Measurements from ENCODE around the gene OR1F1.
A peak's percentile ranks its signal among the peaks of the same experiment; 100 is the strongest.

The OR1F1 gene

GRCh38 chr16:3188675-3188924 is 596 bp downstream of the OR1F1 start:
- peak overlapping the region; percentile 61 to 92 for H3K4me3 ChIP-seq (ENCODE audit: low read length in 2 of 2)
- H3K9ac ChIP-seq (ENCODE audit: low read depth, low read length, poor library complexity) = peak overlapping the region; percentile 61
- no peak overlapping the region for H2BK12ac ChIP-seq (ENCODE audit: low read length)
- no peaks in the 10 kb centered on the region for H3K36me3 ChIP-seq (replicated peaks in 1 of 2; ENCODE audit: control insufficient read depth in 2 of 2, insufficient read depth in 2 of 2, low read length in 2 of 2)
- H4K91ac ChIP-seq (ENCODE audit: low read depth, low read length, poor library complexity) = no peak overlapping the region
- H3K4me2 ChIP-seq (ENCODE audit: insufficient read depth, low read length, poor library complexity, severe bottlenecking) = peak overlapping the region; percentile 93
- H3K14ac ChIP-seq (ENCODE audit: low read length) = peak overlapping the region; percentile 14
- peak overlapping the region; percentile 60 for H2AK5ac ChIP-seq (ENCODE audit: low read depth, low read length)
- H3K9me3 ChIP-seq (replicated peaks in 1 of 2; ENCODE audit: control insufficient read depth in 2 of 2, insufficient read depth in 1 of 2, low read depth in 1 of 2, low read length in 2 of 2) = peaks cover 0 to 2% of the 10 kb centered on the region in 2 donors
- no peak overlapping the region for H3K4ac ChIP-seq (ENCODE audit: low read length)
- peak overlapping the region; percentile 32 for H2BK5ac ChIP-seq (ENCODE audit: low read length)
- no peak for DNase-seq (ENCODE audit: low spot score)
- peak overlapping the region; percentile 22 for H3K23ac ChIP-seq (ENCODE audit: low read depth, low read length, poor library complexity)
- H3K4me1 ChIP-seq (ENCODE audit: control insufficient read depth in 2 of 2, insufficient read depth in 1 of 2, low read depth in 1 of 2, low read length in 2 of 2) = peaks cover 0 to 3% of the 10 kb centered on the region in 2 donors
- H2AFZ ChIP-seq (ENCODE audit: low read length) = peak overlapping the region; percentile 91
- no CpG with 5 or more reads among the region's 13 CpGs for WGBS, 2 donors (ENCODE audit: extremely low coverage in 2 of 2, insufficient read length in 2 of 2, insufficient replicate concordance in 1 of 2)
- H2BK120ac ChIP-seq (ENCODE audit: low read depth, low read length) = no peak overlapping the region
- no peak overlapping the region for H4K8ac ChIP-seq (ENCODE audit: low read depth, low read length)
- peak overlapping the region; percentile 77 for H3K18ac ChIP-seq (ENCODE audit: low read length)
- H3K27me3 ChIP-seq (ENCODE audit: control insufficient read depth in 3 of 3, insufficient read depth in 3 of 3, low read depth in 1 of 3, low read length in 3 of 3) = peaks cover 2 to 45% (median 17%) of the 10 kb centered on the region in 3 experiments
- H2BK15ac ChIP-seq (ENCODE audit: low read length) = peak overlapping the region; percentile 19
- H3K79me1 ChIP-seq (ENCODE audit: low read depth, low read length) = no peaks in the 10 kb centered on the region
- H3K27ac ChIP-seq (replicated peaks; ENCODE audit: low read length) = no peak overlapping the region

- no peak overlapping the region for H3K27ac ChIP-seq (replicated peaks; ENCODE audit: low read length)
- H3K4me2 ChIP-seq (ENCODE audit: insufficient read depth, low read length, poor library complexity, severe bottlenecking) = peak overlapping the region; percentile 93
- H3K36me3 ChIP-seq (replicated peaks in 1 of 2; ENCODE audit: control insufficient read depth in 2 of 2, insufficient read depth in 2 of 2, low read length in 2 of 2) = no peaks in the 10 kb centered on the region
- H2BK15ac ChIP-seq (ENCODE audit: low read length) = peak overlapping the region; percentile 19
- H2AK5ac ChIP-seq (ENCODE audit: low read depth, low read length) = peak overlapping the region; percentile 60
- no peak overlapping the region for H4K91ac ChIP-seq (ENCODE audit: low read depth, low read length, poor library complexity)
- no peak overlapping the region for H3K4ac ChIP-seq (ENCODE audit: low read length)
- H3K4me1 ChIP-seq (ENCODE audit: control insufficient read depth in 2 of 2, insufficient read depth in 1 of 2, low read depth in 1 of 2, low read length in 2 of 2) = no peaks in the 10 kb centered on the region
- H3K27me3 ChIP-seq (ENCODE audit: control insufficient read depth in 3 of 3, insufficient read depth in 3 of 3, low read depth in 1 of 3, low read length in 3 of 3) = peaks cover 2 to 39% (median 14%) of the 10 kb centered on the region in 3 experiments
- WGBS, 2 donors (ENCODE audit: extremely low coverage in 2 of 2, insufficient read length in 2 of 2, insufficient replicate concordance in 1 of 2) = no CpG with 5 or more reads among the region's 61 CpGs
- DNase-seq (ENCODE audit: low spot score) = no peak
- H3K14ac ChIP-seq (ENCODE audit: low read length) = peak overlapping the region; percentile 14
- H3K79me1 ChIP-seq (ENCODE audit: low read depth, low read length) = no peaks in the 10 kb centered on the region
- H3K4me3 ChIP-seq (ENCODE audit: low read length in 2 of 2) = peak overlapping the region; percentile 61 to 92
- peak overlapping the region; percentile 61 for H3K9ac ChIP-seq (ENCODE audit: low read depth, low read length, poor library complexity)
- H4K8ac ChIP-seq (ENCODE audit: low read depth, low read length) = no peak overlapping the region
- peaks cover 0 to 2% of the 10 kb centered on the region in 2 donors for H3K9me3 ChIP-seq (replicated peaks in 1 of 2; ENCODE audit: control insufficient read depth in 2 of 2, insufficient read depth in 1 of 2, low read depth in 1 of 2, low read length in 2 of 2)
- peak overlapping the region; percentile 93 for H3K18ac ChIP-seq (ENCODE audit: low read length)
- peak overlapping the region; percentile 32 for H2BK5ac ChIP-seq (ENCODE audit: low read length)
- no peak overlapping the region for H2BK120ac ChIP-seq (ENCODE audit: low read depth, low read length)
- peak overlapping the region; percentile 22 for H3K23ac ChIP-seq (ENCODE audit: low read depth, low read length, poor library complexity)
- H2AFZ ChIP-seq (ENCODE audit: low read length) = peak overlapping the region; percentile 91
- no peak overlapping the region for H2BK12ac ChIP-seq (ENCODE audit: low read length)
These were observed 1.2 kb downstream of the OR1F1 start for GRCh38 chr16:3188925-3189825.

GRCh38 chr16:3189869-3190268 is 1.9 kb downstream of the OR1F1 start:
- no peak overlapping the region for H2BK5ac ChIP-seq (ENCODE audit: low read length)
- no peak overlapping the region for H2BK15ac ChIP-seq (ENCODE audit: low read length)
- no peak overlapping the region for H3K14ac ChIP-seq (ENCODE audit: low read length)
- H3K27me3 ChIP-seq (ENCODE audit: control insufficient read depth in 3 of 3, insufficient read depth in 3 of 3, low read depth in 1 of 3, low read length in 3 of 3) = peaks cover 2 to 38% (median 14%) of the 10 kb centered on the region in 3 experiments
- no peak overlapping the region for H3K23ac ChIP-seq (ENCODE audit: low read depth, low read length, poor library complexity)
- no peak for DNase-seq (ENCODE audit: low spot score)
- H3K4me2 ChIP-seq (ENCODE audit: insufficient read depth, low read length, poor library complexity, severe bottlenecking) = no peak overlapping the region
- peaks cover 0 to 2% of the 10 kb centered on the region in 2 donors for H3K9me3 ChIP-seq (replicated peaks in 1 of 2; ENCODE audit: control insufficient read depth in 2 of 2, insufficient read depth in 1 of 2, low read depth in 1 of 2, low read length in 2 of 2)
- WGBS, 2 donors (ENCODE audit: extremely low coverage in 2 of 2, insufficient read length in 2 of 2, insufficient replicate concordance in 1 of 2) = no CpG with 5 or more reads among the region's 11 CpGs
- H4K8ac ChIP-seq (ENCODE audit: low read depth, low read length) = no peak overlapping the region
- no peak overlapping the region for H2BK120ac ChIP-seq (ENCODE audit: low read depth, low read length)
- H3K4me1 ChIP-seq (ENCODE audit: control insufficient read depth in 2 of 2, insufficient read depth in 1 of 2, low read depth in 1 of 2, low read length in 2 of 2) = no peaks in the 10 kb centered on the region
- no peak overlapping the region for H3K4ac ChIP-seq (ENCODE audit: low read length)
- no peak overlapping the region for H3K27ac ChIP-seq (replicated peaks; ENCODE audit: low read length)
- H3K9ac ChIP-seq (ENCODE audit: low read depth, low read length, poor library complexity) = no peak overlapping the region
- no peak overlapping the region for H3K18ac ChIP-seq (ENCODE audit: low read length)
- no peak overlapping the region for H4K91ac ChIP-seq (ENCODE audit: low read depth, low read length, poor library complexity)
- H3K4me3 ChIP-seq (ENCODE audit: low read length in 2 of 2) = peak overlapping the region in 1 of 2 donors; percentile 61
- H2AFZ ChIP-seq (ENCODE audit: low read length) = peak overlapping the region; percentile 91
- no peaks in the 10 kb centered on the region for H3K79me1 ChIP-seq (ENCODE audit: low read depth, low read length)
- H3K36me3 ChIP-seq (replicated peaks in 1 of 2; ENCODE audit: control insufficient read depth in 2 of 2, insufficient read depth in 2 of 2, low read length in 2 of 2) = no peaks in the 10 kb centered on the region
- H2AK5ac ChIP-seq (ENCODE audit: low read depth, low read length) = no peak overlapping the region
- H2BK12ac ChIP-seq (ENCODE audit: low read length) = no peak overlapping the region

- Histone ChIP-seq H3K4ac (ENCODE audit: low read length) (no peak overlapping the region), H3K9ac (ENCODE audit: low read depth, low read length, poor library complexity) (no peak overlapping the region), H3K4me3 (ENCODE audit: low read length in 2 of 2) (peak overlapping the region in 1 of 2 donors; percentile 28), H3K4me1 (ENCODE audit: control insufficient read depth in 2 of 2, insufficient read depth in 1 of 2, low read depth in 1 of 2, low read length in 2 of 2) (no peaks in the 10 kb centered on the region), H3K23ac (ENCODE audit: low read depth, low read length, poor library complexity) (no peak overlapping the region), H2AK5ac (ENCODE audit: low read depth, low read length) (no peak overlapping the region), H2AFZ (ENCODE audit: low read length) (peak overlapping the region; percentile 66), H3K79me1 (ENCODE audit: low read depth, low read length) (no peaks in the 10 kb centered on the region), H4K8ac (ENCODE audit: low read depth, low read length) (no peak overlapping the region), H3K9me3 (replicated peaks in 1 of 2; ENCODE audit: control insufficient read depth in 2 of 2, insufficient read depth in 1 of 2, low read depth in 1 of 2, low read length in 2 of 2) (peaks cover 0 to 2% of the 10 kb centered on the region in 2 donors), H2BK120ac (ENCODE audit: low read depth, low read length) (no peak overlapping the region), H3K27ac (replicated peaks; ENCODE audit: low read length) (no peak overlapping the region), H2BK12ac (ENCODE audit: low read length) (no peak overlapping the region), H3K18ac (ENCODE audit: low read length) (no peak overlapping the region), H3K27me3 (ENCODE audit: control insufficient read depth in 3 of 3, insufficient read depth in 3 of 3, low read depth in 1 of 3, low read length in 3 of 3) (peaks cover 2 to 38% (median 16%) of the 10 kb centered on the region in 3 experiments), H4K91ac (ENCODE audit: low read depth, low read length, poor library complexity) (no peak overlapping the region), H2BK5ac (ENCODE audit: low read length) (no peak overlapping the region), H3K36me3 (replicated peaks in 1 of 2; ENCODE audit: control insufficient read depth in 2 of 2, insufficient read depth in 2 of 2, low read length in 2 of 2) (no peaks in the 10 kb centered on the region), H2BK15ac (ENCODE audit: low read length) (no peak overlapping the region), H3K14ac (ENCODE audit: low read length) (no peak overlapping the region), H3K4me2 (ENCODE audit: insufficient read depth, low read length, poor library complexity, severe bottlenecking) (peak overlapping the region; percentile 23)
- WGBS, 2 donors (ENCODE audit: extremely low coverage in 2 of 2, insufficient read length in 2 of 2, insufficient replicate concordance in 1 of 2) = no CpG with 5 or more reads among the region's 16 CpGs
- no peak for DNase-seq (ENCODE audit: low spot score)
These were observed 2.9 kb downstream of the OR1F1 start for GRCh38 chr16:3190949-3191353.
